Activated naive CD4-positive, alpha-beta T cell treated with anti-CD3 and anti-CD28 coated beads, Interleukin-2, amount 50 U/mL, for 72 hours (primary cell): ENCODE results near the gene FNDC8. TPM values are rescaled to one million over a fixed set of nuclear protein-coding genes. Genes with fewer than 3 reads are reported as not detected.
A peak's percentile ranks its signal among the peaks of the same experiment; 100 is the strongest.

Experiments
- ATAC-seq, 2 donors: fragments of 150-1000 bp; cut with Tn5 transposase; 2 replicates each; pipeline ENCODE4 v1.10.0; 2021; ENCODE audit warnings: mild to moderate bottlenecking in 2 of 2, moderate library complexity in 2 of 2
- DNase-seq, 2 donors: peaks; one replicate each; pipeline ENCODE4 v3.0.0; 2021 to 2022; ENCODE audit warnings: low spot score in 2 of 2
- H3K27ac Mint-ChIP-seq, 2 donors: one replicate each; pipeline ENCODE4 v1.8.0; 2022; ENCODE audit warnings: mild to moderate bottlenecking in 2 of 2, mixed read lengths in 2 of 2
- H3K36me3 Mint-ChIP-seq, 2 donors: one replicate each; pipeline ENCODE4 v1.8.0; 2022; ENCODE audit warnings: mixed read lengths in 2 of 2
- H3K9me3 Mint-ChIP-seq, 2 donors: one replicate each; pipeline ENCODE4 v1.8.0; 2022; ENCODE audit warnings: mixed read lengths in 2 of 2
- total RNA-seq, 2 donors: library from RNA; stranded (reverse); gene quantifications; one replicate each; pipeline ENCODE4 v1.2.3, GENCODE V29; 2022

Gene FNDC8
- total RNA-seq, result not detected

DNA sequence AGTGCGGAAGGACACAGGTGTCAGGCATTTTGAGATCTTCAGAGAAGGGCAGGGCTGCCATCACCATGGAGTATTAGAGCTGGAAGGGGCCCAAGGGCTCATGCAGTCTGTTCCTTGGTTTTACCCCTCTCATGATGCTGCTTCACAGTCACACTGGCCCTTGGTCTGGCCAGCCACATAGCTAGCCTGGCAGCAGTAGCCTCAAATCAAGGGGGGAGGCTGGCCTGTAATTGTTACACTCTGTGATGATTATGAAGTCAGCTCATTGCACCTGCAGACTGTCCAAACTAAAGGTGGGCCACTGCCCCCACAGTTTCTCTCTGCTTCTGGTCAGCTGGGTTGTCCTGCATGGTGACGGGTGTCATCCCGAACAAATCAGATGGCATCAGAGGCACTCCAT, at the start of gene FNDC8:
TSS of gene FNDC8 (plus strand) at position 301 of the 400 bp plus-strand sequence. CDS start at position 380, 79 bp downstream.
- Mint-ChIP-seq H3K27ac (no peak within 1 kb of the TSS), H3K9me3 (no peaks in the 10 kb centered on the region), H3K36me3 (peaks cover 13 to 18% of the 10 kb centered on the region in 2 donors)
- DNase-seq, result no peak
- ATAC-seq, result no peak

GRCh38 chr17:35073183-35073790, 48.1 kb upstream of the FNDC8 start:
- DNase-seq (no peak), ATAC-seq (peak; percentile 76 to 80)
- peak overlapping the region; percentile 83 to 96 for H3K27ac Mint-ChIP-seq
- peaks cover 0 to 13% of the 10 kb centered on the region in 2 donors for H3K36me3 Mint-ChIP-seq
- H3K9me3 Mint-ChIP-seq, result no peaks in the 10 kb centered on the region

DNA sequence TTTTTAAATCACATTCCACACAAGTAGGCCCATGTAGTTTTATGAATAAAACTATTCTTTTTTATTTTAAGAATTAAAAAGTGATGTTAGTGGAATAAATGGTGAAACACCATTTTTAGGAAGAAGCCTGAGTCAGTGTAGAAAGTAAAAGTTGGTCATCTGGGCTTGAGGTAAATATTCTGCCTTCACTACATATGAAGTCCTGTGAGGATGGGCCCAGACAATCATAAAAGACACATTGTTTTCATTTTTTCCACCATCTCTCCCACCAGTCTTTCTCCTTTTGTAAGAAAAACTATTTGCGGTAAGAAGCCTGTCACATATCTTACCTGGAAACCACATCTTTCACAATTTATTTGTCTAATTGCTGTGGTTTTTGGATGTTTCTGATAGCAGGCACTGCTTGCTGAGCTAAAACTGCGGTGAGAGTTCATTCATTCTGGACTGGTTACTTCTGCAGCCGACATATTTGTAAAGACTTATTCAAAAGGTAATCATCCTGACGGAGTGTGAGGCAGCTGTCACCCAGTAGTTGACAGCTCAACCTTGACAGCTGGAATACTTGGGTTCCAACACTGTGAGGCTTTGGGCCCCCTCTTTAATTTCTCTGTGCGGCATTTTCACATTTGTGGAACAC, 47.3 kb upstream of the FNDC8 start:
- ATAC-seq (peak; percentile 69 to 71), DNase-seq (no peak)
- Mint-ChIP-seq H3K9me3 (no peaks in the 10 kb centered on the region), H3K36me3 (peaks cover 0 to 13% of the 10 kb centered on the region in 2 donors), H3K27ac (peak overlapping the region; percentile 83 to 96)

- Mint-ChIP-seq H3K9me3 (no peaks in the 10 kb centered on the region), H3K36me3 (peaks cover 0 to 13% of the 10 kb centered on the region in 2 donors), H3K27ac (peak overlapping the region; percentile 83 to 96)
- no peak for DNase-seq
- ATAC-seq, result no peak
These were observed 46.4 kb upstream of the FNDC8 start for GRCh38 chr17:35074711-35075707.

DNA sequence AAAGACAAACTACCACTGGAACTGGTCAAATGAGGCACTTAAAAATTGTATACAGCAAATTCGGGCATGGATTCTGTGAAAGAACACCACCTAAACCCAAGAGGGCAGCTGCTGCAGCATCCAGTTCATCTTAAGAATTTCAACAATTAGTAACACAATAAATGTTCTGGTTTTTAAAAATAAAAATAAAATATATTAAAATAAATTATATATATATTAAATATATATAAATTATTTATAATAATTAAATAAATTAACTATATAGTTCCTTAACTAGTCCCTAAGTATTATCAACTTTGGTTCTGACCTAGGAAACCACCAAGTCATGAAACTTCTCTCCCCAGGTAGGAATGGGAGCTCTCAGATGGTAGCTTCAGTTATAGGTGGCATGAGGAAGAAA, 44.5 kb upstream of the FNDC8 start:
- DNase-seq, result no peak
- no peak for ATAC-seq
- Mint-ChIP-seq H3K27ac (no peak overlapping the region), H3K9me3 (no peaks in the 10 kb centered on the region), H3K36me3 (peaks cover 0 to 8% of the 10 kb centered on the region in 2 donors)

DNA sequence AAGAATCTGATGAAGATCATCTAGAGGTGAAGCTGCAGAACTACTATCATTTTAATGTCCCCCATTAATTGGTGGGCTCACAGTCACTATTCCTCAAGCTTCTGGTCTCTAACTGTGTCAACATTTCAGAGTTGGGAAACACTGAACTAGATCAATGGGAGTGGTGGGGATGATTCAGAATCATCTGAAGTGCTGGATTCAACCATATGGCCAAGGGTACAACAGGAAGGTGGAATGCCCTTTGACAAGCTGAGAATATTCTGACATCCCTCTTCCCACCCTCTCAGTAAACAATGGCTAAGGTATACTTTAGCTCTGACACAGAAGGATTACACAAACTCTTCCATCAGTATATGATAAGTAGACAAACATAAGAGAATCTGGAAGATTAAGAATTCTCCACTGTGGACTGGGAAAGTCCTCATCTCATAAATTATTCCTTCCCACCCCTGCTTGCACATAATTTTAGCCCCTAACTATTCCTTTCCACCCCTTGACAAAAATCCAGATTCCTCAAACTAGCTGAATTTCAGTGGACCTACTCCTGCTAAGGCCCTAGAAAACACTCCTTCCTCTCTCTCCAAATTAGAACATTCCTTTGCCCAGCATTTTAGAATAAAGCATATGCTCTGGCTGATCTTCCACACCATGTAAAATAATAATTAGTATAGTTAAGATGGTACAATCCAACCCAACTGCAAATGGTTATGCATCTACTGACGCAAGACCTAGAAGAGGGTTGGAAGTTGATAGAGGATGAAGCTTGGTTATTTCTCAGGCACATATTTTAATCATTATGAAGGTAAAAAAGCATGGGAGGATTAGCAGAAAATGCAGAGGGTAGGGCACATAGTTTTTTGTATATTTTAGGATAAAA, 41.6 kb upstream of the FNDC8 start:
- H3K9me3 Mint-ChIP-seq, result no peaks in the 10 kb centered on the region
- peak overlapping the region in 1 of 2 donors; percentile 16 for H3K27ac Mint-ChIP-seq
- H3K36me3 Mint-ChIP-seq, result peaks cover 0 to 8% of the 10 kb centered on the region in 2 donors
- DNase-seq (no peak), ATAC-seq (no peak)

- Mint-ChIP-seq H3K27ac (peak overlapping the region in 1 of 2 donors; percentile 75), H3K9me3 (no peaks in the 10 kb centered on the region), H3K36me3 (peaks cover 0 to 8% of the 10 kb centered on the region in 2 donors)
- no peak for DNase-seq
- peak; percentile 69 to 74 for ATAC-seq
These were observed 40.9 kb upstream of the FNDC8 start for GRCh38 chr17:35080536-35080935.

DNA sequence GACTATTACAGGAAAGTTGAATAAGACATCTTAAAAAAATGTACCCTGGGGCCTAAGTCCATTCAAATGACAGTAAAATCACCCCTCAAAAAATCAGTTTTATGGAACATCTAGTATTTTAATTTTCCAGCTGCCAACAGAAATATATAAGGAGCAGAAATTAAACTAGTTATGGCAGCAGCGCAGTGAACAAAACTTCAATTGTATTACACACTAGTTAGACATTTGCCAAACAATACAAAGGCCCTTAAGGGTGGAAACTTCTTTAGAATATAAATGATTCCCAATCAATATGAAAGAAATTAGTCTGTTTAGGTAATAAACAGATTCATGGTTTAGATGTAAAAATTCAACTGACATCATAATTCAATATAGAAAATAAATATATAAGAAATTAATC, 39.8 kb upstream of the FNDC8 start:
- Mint-ChIP-seq H3K27ac (no peak overlapping the region), H3K9me3 (no peaks in the 10 kb centered on the region), H3K36me3 (peaks cover 0 to 8% of the 10 kb centered on the region in 2 donors)
- DNase-seq (no peak), ATAC-seq (no peak)

- Mint-ChIP-seq H3K9me3 (no peaks in the 10 kb centered on the region), H3K36me3 (peaks cover 0 to 8% of the 10 kb centered on the region in 2 donors), H3K27ac (no peak overlapping the region)
- ATAC-seq (peak; percentile 63 to 65), DNase-seq (no peak)
These were observed 39.2 kb upstream of the FNDC8 start for GRCh38 chr17:35082073-35082657.

GRCh38 chr17:35083071-35083470, 38.3 kb upstream of the FNDC8 start:
- DNase-seq, result no peak
- Mint-ChIP-seq H3K27ac (no peak overlapping the region), H3K9me3 (no peaks in the 10 kb centered on the region), H3K36me3 (peaks cover 0 to 5% of the 10 kb centered on the region in 2 donors)
- ATAC-seq, result no peak

- no peak for ATAC-seq
- Mint-ChIP-seq H3K9me3 (no peaks in the 10 kb centered on the region), H3K27ac (peak overlapping the region in 1 of 2 donors; percentile 39)
These were observed 36.4 kb upstream of the FNDC8 start for GRCh38 chr17:35084987-35085386.

DNA sequence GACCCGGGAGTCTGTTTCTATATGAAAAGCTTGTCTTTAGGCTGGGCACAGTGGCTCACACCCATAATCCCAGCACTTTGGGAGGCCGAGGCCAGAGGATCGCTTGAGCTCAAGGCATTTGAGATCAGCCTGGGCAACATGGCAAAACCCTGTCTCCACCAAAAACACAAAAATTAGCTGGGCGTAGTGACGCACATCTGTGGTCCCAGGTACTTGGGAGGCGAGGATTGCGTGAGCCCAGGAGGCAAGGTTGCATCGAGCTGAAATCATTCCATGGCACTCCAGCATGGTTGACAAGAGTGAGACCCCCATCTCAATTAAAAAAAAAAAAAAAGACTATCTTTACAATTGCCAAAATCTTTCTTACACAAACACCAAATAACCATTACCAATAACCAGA, 35.3 kb upstream of the FNDC8 start:
- DNase-seq (no peak), ATAC-seq (no peak)
- no peak overlapping the region for H3K27ac Mint-ChIP-seq
- peaks cover 0 to 5% of the 10 kb centered on the region in 2 donors for H3K36me3 Mint-ChIP-seq
- H3K9me3 Mint-ChIP-seq, result no peaks in the 10 kb centered on the region

More at GRCh38 chr17:35084987-35085386, 36.4 kb upstream of the FNDC8 start:
- DNase-seq, result no peak
- H3K36me3 Mint-ChIP-seq, result peaks cover 0 to 5% of the 10 kb centered on the region in 2 donors

GRCh38 chr17:35086931-35087573, 34.4 kb upstream of the FNDC8 start:
- Mint-ChIP-seq H3K36me3 (peaks cover 0 to 5% of the 10 kb centered on the region in 2 donors), H3K9me3 (no peaks in the 10 kb centered on the region), H3K27ac (no peak overlapping the region)
- ATAC-seq, result no peak
- DNase-seq, result no peak

DNA sequence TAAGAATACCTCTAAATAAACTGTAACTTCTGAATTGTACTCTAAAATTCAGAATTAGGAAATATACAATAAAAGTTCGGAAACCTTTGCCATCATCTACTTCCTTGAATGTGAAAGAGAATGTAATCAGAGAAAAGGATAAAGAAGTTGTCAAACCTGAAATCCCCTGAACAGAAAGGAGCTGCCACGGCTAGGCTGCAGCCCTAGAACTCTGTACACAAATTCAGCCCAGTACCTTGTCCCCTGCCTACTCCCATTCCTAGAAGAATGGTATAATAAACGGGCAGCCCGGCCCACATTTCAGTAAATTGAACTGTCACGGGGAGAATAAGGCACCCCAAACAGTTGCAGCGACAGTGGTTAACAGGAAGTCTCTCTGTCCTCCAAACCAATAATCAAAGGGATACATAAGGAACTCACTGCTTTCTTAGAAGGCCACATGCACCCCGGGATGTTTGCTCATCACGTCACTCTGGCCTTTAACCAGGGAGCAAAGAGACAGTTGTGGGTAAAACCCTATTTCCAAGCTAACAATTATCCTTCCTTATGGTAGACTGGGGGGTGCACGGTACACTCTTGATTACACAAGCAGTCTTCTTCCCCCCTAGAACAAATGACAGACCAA, 33.6 kb upstream of the FNDC8 start:
- peak; percentile 0 to 1 for ATAC-seq
- Mint-ChIP-seq H3K9me3 (no peaks in the 10 kb centered on the region), H3K27ac (peak overlapping the region; percentile 59 to 85), H3K36me3 (peaks cover 0 to 5% of the 10 kb centered on the region in 2 donors)
- DNase-seq, result no peak

DNA sequence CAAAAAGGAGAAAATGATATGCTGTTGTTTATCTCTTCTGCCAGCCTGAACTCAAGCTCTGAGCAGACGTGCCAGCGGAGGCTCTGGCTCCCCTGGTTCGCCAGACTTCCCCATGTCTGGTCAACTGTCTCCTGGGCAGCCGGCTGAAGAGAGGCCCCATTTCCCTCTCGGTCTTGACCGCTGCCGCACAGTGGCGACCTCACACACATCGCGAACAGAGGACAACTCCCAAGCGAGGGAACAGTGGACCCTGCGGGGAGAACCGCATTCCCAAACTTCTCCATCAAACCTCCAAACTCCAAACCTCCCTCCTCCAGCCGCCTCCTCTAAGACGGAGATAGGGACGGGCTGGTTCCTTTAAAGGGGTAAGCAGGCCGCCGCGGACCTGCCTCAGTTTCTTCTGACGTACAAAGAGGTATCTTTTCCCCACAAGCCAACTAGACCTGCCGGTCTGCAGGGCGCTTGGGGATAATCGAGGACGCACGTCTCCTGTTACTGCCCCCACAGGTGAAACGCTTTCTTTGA, 33.0 kb upstream of the FNDC8 start:
- DNase-seq, result peak in 1 of 2 donors; percentile 27
- Mint-ChIP-seq H3K9me3 (no peaks in the 10 kb centered on the region), H3K27ac (peak overlapping the region; percentile 59 to 85), H3K36me3 (peaks cover 0 to 5% of the 10 kb centered on the region in 2 donors)
- peak; percentile 4 to 10 for ATAC-seq
